ENCODE measurements around the gene PARK7. TPM values are rescaled to one million over a fixed set of nuclear protein-coding genes. Genes with fewer than 3 reads are reported as not detected.

The PARK7 gene
- total RNA-seq, 2 experiments from 2014 or later: 138 to 306 TPM

DNA sequence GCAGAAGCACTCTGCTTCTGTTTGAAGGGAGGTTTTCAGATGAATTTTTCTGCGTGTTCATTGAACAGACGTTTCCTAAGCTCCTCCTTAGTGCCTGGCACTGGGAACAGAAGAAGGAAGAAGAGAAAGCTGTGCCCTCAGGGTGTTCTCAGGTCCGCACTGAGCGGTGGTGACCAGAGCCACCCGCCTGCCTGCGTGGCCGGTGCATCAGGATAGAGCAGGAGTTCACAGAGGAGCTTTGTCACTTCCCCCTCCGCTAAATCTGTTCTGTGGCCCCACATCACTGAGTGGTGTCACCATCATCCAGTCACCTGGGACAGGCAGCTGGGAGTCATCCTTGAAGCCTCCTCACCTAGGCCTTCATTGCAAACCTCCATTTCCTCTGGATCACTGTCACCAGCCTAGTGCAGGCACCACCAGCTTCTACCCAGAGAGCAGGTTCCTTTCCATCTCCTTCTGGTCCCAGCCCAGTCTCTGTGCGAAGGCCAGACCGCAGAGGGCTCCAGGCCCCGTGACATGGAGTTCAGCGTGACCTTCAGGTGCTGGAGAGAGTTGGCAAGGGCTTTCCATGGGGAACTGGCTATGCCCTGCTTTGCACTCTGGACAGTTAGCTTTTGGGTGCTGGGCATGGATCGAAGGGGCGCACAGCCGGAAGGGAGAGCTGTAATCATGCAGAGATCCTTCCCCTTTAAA, 21.7 kb downstream of the PARK7 start:
- no TSS peak for BruUV-seq (replicated peaks)
- Histone ChIP-seq H3K4me1 (ENCODE audit: insufficient read depth, low read length, poor library complexity, severe bottlenecking) (no peaks in the 10 kb centered on the region), H3K79me2 (ENCODE audit: insufficient read depth, low read depth, low read length) (no peaks in the 10 kb centered on the region), H2AFZ (ENCODE audit: low read length) (no peak overlapping the region), H3K27ac (ENCODE audit: low read depth, low read length, poor library complexity, severe bottlenecking) (no peak overlapping the region), H3K36me3 (ENCODE audit: insufficient read depth, low read length) (peaks cover 82% of the 10 kb centered on the region), H4K20me1 (ENCODE audit: insufficient read depth, low read length) (no peaks in the 10 kb centered on the region; the same call in 1 of the 2 replicates), H3K9me2 (ENCODE audit: insufficient read depth, low read length) (no peaks in the 10 kb centered on the region), H3K4me3 (ENCODE audit: low read depth, low read length, poor library complexity, severe bottlenecking) (no peak overlapping the region), H3K4me2 (ENCODE audit: low read length) (no peak overlapping the region), H3K9me3 (ENCODE audit: low read length) (no peaks in the 10 kb centered on the region)
- DNase-seq (ENCODE audit: low spot score): no peak
- intact Hi-C loops (cut with micrococcal nuclease; ENCODE audit: unreplicated experiment): no loop called here
- CTCF ChIA-PET (ENCODE audit: unreplicated experiment): no interaction called here
- POLR2A ChIA-PET: interaction anchor here (0.5 kb wide), 1 partner anchor 624 kb away, joined by 3 read pairs; no protein-coding TSS in a partner anchor
- TF ChIP-seq EZH2phosphoT487 (IDR thresholded peaks at IDR 0.05; ENCODE audit: borderline replicate concordance, low read depth, low read length): no peak
- TF ChIP-seq, protein P1, sequence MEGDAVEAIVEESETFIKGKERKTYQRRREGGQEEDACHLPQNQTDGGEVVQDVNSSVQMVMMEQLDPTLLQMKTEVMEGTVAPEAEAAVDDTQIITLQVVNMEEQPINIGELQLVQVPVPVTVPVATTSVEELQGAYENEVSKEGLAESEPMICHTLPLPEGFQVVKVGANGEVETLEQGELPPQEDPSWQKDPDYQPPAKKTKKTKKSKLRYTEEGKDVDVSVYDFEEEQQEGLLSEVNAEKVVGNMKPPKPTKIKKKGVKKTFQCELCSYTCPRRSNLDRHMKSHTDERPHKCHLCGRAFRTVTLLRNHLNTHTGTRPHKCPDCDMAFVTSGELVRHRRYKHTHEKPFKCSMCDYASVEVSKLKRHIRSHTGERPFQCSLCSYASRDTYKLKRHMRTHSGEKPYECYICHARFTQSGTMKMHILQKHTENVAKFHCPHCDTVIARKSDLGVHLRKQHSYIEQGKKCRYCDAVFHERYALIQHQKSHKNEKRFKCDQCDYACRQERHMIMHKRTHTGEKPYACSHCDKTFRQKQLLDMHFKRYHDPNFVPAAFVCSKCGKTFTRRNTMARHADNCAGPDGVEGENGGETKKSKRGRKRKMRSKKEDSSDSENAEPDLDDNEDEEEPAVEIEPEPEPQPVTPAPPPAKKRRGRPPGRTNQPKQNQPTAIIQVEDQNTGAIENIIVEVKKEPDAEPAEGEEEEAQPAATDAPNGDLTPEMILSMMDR (conservative IDR thresholded peaks at IDR 0.05; ENCODE audit: low read length): no peak

DNA sequence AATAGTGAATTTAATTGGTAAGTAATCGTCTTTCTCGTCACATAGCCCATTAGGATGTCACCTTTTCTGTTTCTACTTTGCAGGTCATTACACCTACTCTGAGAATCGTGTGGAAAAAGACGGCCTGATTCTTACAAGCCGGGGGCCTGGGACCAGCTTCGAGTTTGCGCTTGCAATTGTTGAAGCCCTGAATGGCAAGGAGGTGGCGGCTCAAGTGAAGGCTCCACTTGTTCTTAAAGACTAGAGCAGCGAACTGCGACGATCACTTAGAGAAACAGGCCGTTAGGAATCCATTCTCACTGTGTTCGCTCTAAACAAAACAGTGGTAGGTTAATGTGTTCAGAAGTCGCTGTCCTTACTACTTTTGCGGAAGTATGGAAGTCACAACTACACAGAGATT, 23.3 kb downstream of the PARK7 start:
- Histone ChIP-seq H3K36me3 (ENCODE audit: insufficient read depth, low read length) (peaks cover 68% of the 10 kb centered on the region), H3K4me2 (ENCODE audit: low read length) (no peak overlapping the region), H4K20me1 (ENCODE audit: insufficient read depth, low read length) (no peaks in the 10 kb centered on the region; the same call in 1 of the 2 replicates), H3K4me3 (ENCODE audit: low read depth, low read length, poor library complexity, severe bottlenecking) (no peak overlapping the region), H2AFZ (ENCODE audit: low read length) (no peak overlapping the region), H3K4me1 (ENCODE audit: insufficient read depth, low read length, poor library complexity, severe bottlenecking) (no peaks in the 10 kb centered on the region), H3K79me2 (ENCODE audit: insufficient read depth, low read depth, low read length) (no peaks in the 10 kb centered on the region), H3K27ac (ENCODE audit: low read depth, low read length, poor library complexity, severe bottlenecking) (no peak overlapping the region), H3K9me2 (ENCODE audit: insufficient read depth, low read length) (no peaks in the 10 kb centered on the region), H3K9me3 (ENCODE audit: low read length) (no peaks in the 10 kb centered on the region)
- DNase-seq (ENCODE audit: low spot score): no peak
- ChIA-PET POLR2A (no interaction called here), CTCF (ENCODE audit: unreplicated experiment) (no interaction called here)
- no peak for TF ChIP-seq EZH2phosphoT487 (IDR thresholded peaks at IDR 0.05; ENCODE audit: borderline replicate concordance, low read depth, low read length)
- TF ChIP-seq, protein P1 (conservative IDR thresholded peaks at IDR 0.05; ENCODE audit: low read length): no peak
- BruUV-seq (replicated peaks): no TSS peak
- intact Hi-C loops (cut with micrococcal nuclease; ENCODE audit: unreplicated experiment): no loop called here
